ENCODE results near the gene STAC2. TPM values are rescaled to one million over a fixed set of nuclear protein-coding genes. Genes with fewer than 3 reads are reported as not detected.
A peak's percentile ranks its signal among the peaks of the same experiment; 100 is the strongest.

Gene STAC2
- polyA plus RNA-seq, 1 of the 3 experiments (the other 2 are of a cell fraction) = 0.07 TPM

- no peak overlapping the region for H3K4me2 ChIP-seq
- H3K9ac ChIP-seq = no peak overlapping the region
- ChIA-PET CTCF (interaction anchor here (1.1 kb wide), 1 partner anchor 17 kb away, joined by 6 read pairs; no protein-coding TSS in a partner anchor), POLR2A (no interaction called here)
- H3K9me2 ChIP-seq = no peaks in the 10 kb centered on the region
- H3K36me3 ChIP-seq (replicated peaks in 1 of 2; ENCODE audit: control insufficient read depth in 1 of 2, insufficient read depth in 2 of 2, low read length in 1 of 2) = peaks cover 26 to 44% of the 10 kb centered on the region in 2 experiments
- peaks cover 5% of the 10 kb centered on the region for H3F3A ChIP-seq (replicated peaks; ENCODE audit: insufficient read depth)
- H3K27ac ChIP-seq (ENCODE audit: low read depth in 2 of 2, low read length in 1 of 2) = no peak overlapping the region
- WGBS (ENCODE audit: low lambda C conversion rate) = 88% methylated on average over 7 of the region's 7 CpGs
- DNase-seq = no peak
- no peaks in the 10 kb centered on the region for H4K20me1 ChIP-seq (ENCODE audit: insufficient read depth)
- H2AFZ ChIP-seq (ENCODE audit: low read depth) = no peak overlapping the region
- no peak for TF ChIP-seq RXRA (IDR thresholded peaks at IDR 0.05; ENCODE audit: borderline replicate concordance, low read depth)
- no peak for TF ChIP-seq EP300 (IDR thresholded peaks at IDR 0.05; ENCODE audit: borderline replicate concordance in 1 of 2, low read depth in 1 of 2, low read length in 1 of 2)
- TF ChIP-seq CTCF (IDR thresholded peaks at IDR 0.05) = peak; percentile 44
- TF ChIP-seq MAX (IDR thresholded peaks at IDR 0.05; ENCODE audit: low read depth) = no peak
- no peaks in the 10 kb centered on the region for H3K27me3 ChIP-seq (ENCODE audit: insufficient read depth)
- no peaks in the 10 kb centered on the region for H3K9me3 ChIP-seq
- no peaks in the 10 kb centered on the region for H3K4me1 ChIP-seq (ENCODE audit: control insufficient read depth in 1 of 2, insufficient read depth in 2 of 2, low read depth in 1 of 2, low read length in 1 of 2)
- no peak overlapping the region for H3K4me3 ChIP-seq (ENCODE audit: low read depth in 2 of 2, low read length in 1 of 2)
- H3K79me2 ChIP-seq (ENCODE audit: insufficient read depth) = no peaks in the 10 kb centered on the region
These were observed 35.5 kb upstream of the STAC2 start for GRCh38 chr17:39261286-39261685.

GRCh38 chr17:39252788-39253460, 27.2 kb upstream of the STAC2 start:
- Histone ChIP-seq H3K9ac (no peak overlapping the region), H3K9me3 (no peaks in the 10 kb centered on the region), H3K79me2 (ENCODE audit: insufficient read depth) (no peaks in the 10 kb centered on the region), H3K4me2 (no peak overlapping the region), H3F3A (replicated peaks; ENCODE audit: insufficient read depth) (no peaks in the 10 kb centered on the region), H3K27ac (ENCODE audit: low read depth in 2 of 2, low read length in 1 of 2) (no peak overlapping the region), H3K4me3 (ENCODE audit: low read depth in 2 of 2, low read length in 1 of 2) (no peak overlapping the region), H3K27me3 (ENCODE audit: insufficient read depth) (no peaks in the 10 kb centered on the region), H3K36me3 (replicated peaks in 1 of 2; ENCODE audit: control insufficient read depth in 1 of 2, insufficient read depth in 2 of 2, low read length in 1 of 2) (peaks cover 5 to 23% of the 10 kb centered on the region in 2 experiments), H3K9me2 (no peaks in the 10 kb centered on the region), H2AFZ (ENCODE audit: low read depth) (no peak overlapping the region), H3K4me1 (ENCODE audit: control insufficient read depth in 1 of 2, insufficient read depth in 2 of 2, low read depth in 1 of 2, low read length in 1 of 2) (no peaks in the 10 kb centered on the region), H4K20me1 (ENCODE audit: insufficient read depth) (no peaks in the 10 kb centered on the region)
- POLR2A ChIA-PET = interaction anchor here (0.7 kb wide), 1 partner anchor 284 kb away, joined by 7 read pairs; no protein-coding TSS in a partner anchor
- DNase-seq = no peak
- CTCF ChIA-PET = interaction anchor here (1.7 to 6.2 kb wide), 2 partner anchors 8 to 46 kb away, joined by 11 to 51 read pairs; no protein-coding TSS in a partner anchor
- 85% methylated on average over 7 of the region's 7 CpGs for WGBS (ENCODE audit: low lambda C conversion rate)
- TF ChIP-seq JUND (IDR thresholded peaks at IDR 0.05) (no peak), RXRA (IDR thresholded peaks at IDR 0.05; ENCODE audit: borderline replicate concordance, low read depth) (no peak), TEAD4 (IDR thresholded peaks at IDR 0.05; ENCODE audit: borderline replicate concordance, insufficient read depth) (no peak), MEF2A (IDR thresholded peaks at IDR 0.05; ENCODE audit: borderline replicate concordance, low read depth) (no peak), RCOR1 (IDR thresholded peaks at IDR 0.05; ENCODE audit: low read length) (no peak), NFIC (IDR thresholded peaks at IDR 0.05; ENCODE audit: borderline replicate concordance) (no peak), CHD2 (IDR thresholded peaks at IDR 0.05; ENCODE audit: low read length, partially characterized antibody) (no peak), FOXJ3 (CRISPR knock-in tag; IDR thresholded peaks at IDR 0.05) (no peak), MXI1 (IDR thresholded peaks at IDR 0.05; ENCODE audit: low read depth, low read length) (no peak), IRF3 (IDR thresholded peaks at IDR 0.05; ENCODE audit: low read depth, low read length) (no peak), EZH2phosphoT487 (IDR thresholded peaks at IDR 0.05; ENCODE audit: borderline replicate concordance, low read depth) (no peak), CTCF (IDR thresholded peaks at IDR 0.05) (no peak), POLR2AphosphoS5 (IDR thresholded peaks at IDR 0.05; ENCODE audit: low read depth, low read length) (no peak), YY1 (IDR thresholded peaks at IDR 0.05; ENCODE audit: low read depth) (no peak), NRF1 (IDR thresholded peaks at IDR 0.05; ENCODE audit: low read depth, low read length) (no peak)

Measured in SK-N-SH (cell line).